AG10803 (cell line): ENCODE measurements around the gene HLA-DPA1.

Experiments used
- DNase-seq: peaks from one replicate; pipeline ENCODE4 v3.0.0; 2010; ENCODE audit warnings: low read depth
- H3K4me3 ChIP-seq: 2 replicates; pipeline ENCODE4 v1.5.1; 2011; ENCODE audit warnings: mild to moderate bottlenecking, low read length, control low read depth
- CTCF ChIP-seq: conservative IDR thresholded peaks from 2 replicates; pipeline ENCODE4 v1.5.1; 2011; ENCODE audit warnings: mild to moderate bottlenecking, low read length, control low read depth, inconsistent platforms

The HLA-DPA1 gene

GRCh38 chr6:33116417-33116816 is 43.0 kb upstream of the HLA-DPA1 start:
- TF ChIP-seq CTCF, result no peak
- DNase-seq, result no peak

DNA sequence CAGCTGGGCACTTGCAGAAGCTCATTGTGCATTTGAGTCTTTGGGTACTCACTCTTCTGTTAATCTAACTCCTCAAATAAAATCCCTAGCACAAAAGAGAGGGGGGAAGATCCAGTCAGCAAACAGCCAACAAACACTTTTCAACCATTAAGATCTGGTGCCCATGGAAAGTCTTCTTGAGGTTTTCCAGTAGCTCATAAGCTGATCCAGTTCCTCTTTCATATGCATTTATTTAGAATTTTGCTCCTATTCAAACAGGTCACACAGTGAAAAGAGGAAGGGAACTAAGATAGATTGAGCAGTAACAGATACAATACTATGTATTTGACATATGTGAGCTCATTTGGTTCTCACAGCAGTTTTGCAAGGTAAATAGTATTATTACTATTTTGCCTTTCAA is 41.0 kb upstream of the HLA-DPA1 start:
- TF ChIP-seq CTCF, result no peak
- DNase-seq, result no peak
- no peak overlapping the region for H3K4me3 ChIP-seq

More at GRCh38 chr6:33116417-33116816, 43.0 kb upstream of the HLA-DPA1 start:
- no peak overlapping the region for H3K4me3 ChIP-seq

DNA sequence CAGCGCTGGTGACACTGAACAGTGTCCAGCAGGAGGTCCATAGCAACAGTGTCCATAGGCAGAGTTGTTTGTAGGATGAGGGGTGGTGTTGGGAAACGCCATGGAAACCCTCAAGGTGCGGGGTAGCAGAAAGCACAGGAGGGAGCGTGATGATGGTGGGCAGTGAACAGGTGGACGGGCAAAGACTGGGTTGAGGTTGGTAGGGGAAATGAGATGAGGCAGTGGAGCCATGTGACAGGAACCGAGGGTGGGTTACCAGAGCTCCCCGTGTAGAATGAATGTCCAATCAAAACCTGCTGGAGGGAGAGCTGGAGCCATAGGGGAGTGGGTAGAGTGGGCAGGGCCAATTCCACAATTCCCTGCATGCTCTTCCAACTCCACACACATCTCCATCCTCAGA is 40.3 kb upstream of the HLA-DPA1 start:
- DNase-seq, result no peak
- no peak overlapping the region for H3K4me3 ChIP-seq
- no peak for TF ChIP-seq CTCF

DNA sequence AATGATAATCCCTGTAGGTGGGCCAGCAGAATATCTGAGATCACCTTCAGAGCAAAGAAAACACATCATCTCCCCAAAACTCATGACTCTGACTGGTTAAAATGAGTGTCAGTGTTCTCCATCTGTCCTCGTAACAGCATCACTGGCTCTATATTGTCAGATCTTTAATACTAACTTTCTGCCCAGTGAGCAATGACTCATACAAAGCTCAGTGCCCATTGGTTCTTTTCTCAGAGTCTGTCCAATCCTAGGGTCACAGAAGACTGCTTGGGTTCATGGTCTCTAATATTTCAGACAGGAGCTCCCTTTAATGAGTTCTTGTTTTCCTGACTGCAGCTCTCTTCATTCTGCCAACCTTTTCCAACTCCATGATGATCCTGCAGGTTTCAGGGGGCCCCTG is 38.7 kb upstream of the HLA-DPA1 start:
- TF ChIP-seq CTCF, result no peak
- peak; percentile 52 for DNase-seq
- no peak overlapping the region for H3K4me3 ChIP-seq

- no peak overlapping the region for H3K4me3 ChIP-seq
- no peak for TF ChIP-seq CTCF
- no peak for DNase-seq
These were observed 34.9 kb upstream of the HLA-DPA1 start for GRCh38 chr6:33108307-33108706.

GRCh38 chr6:33107641-33108040 is 34.2 kb upstream of the HLA-DPA1 start:
- no peak for TF ChIP-seq CTCF
- DNase-seq, result no peak
- H3K4me3 ChIP-seq, result no peak overlapping the region

GRCh38 chr6:33105916-33106871 is 32.7 kb upstream of the HLA-DPA1 start:
- no peak for TF ChIP-seq CTCF
- no peak for DNase-seq
- H3K4me3 ChIP-seq, result no peak overlapping the region
